GM12878 (cell line): ENCODE data around the gene ZDBF2. TPM values are rescaled to one million over a fixed set of nuclear protein-coding genes. Genes with fewer than 3 reads are reported as not detected.
"Not testable (repeated sequence)": the region's sequence is repeated elsewhere in the genome, so short reads cannot be mapped to it uniquely, and the experiment has no call there.

Experiments
- ATAC-seq: fragments of 200-7000 bp; cut with Tn5 transposase; 3 replicates; pipeline ENCODE4 v1.9.1; 2020; ENCODE audit warnings: mild to moderate bottlenecking, moderate library complexity
- BruUV-seq: library from RNA; stranded (reverse); fragments of 400-500 nt; replicated peaks from 2 replicates; lab custom pipeline; 2021; lab: Mats Ljungman, UMichigan
- CTCF ChIA-PET: fragments of 300-600 bp; sonication (Branson Sonifier 250); formaldehyde crosslinking; extraction: SDS; loops from one replicate; lab custom pipeline; 2021; ENCODE audit warnings: inconsistent platforms; lab: Yijun Ruan, JAX
- POLR2A ChIA-PET: fragments of 350-600 bp; formaldehyde crosslinking; extraction: SDS; loops from one replicate; lab custom pipeline; 2021; ENCODE audit warnings: inconsistent platforms; lab: Charles Lee
- RAD21 ChIA-PET: fragments of 300-600 bp; sonication (Branson Sonifier 250); formaldehyde crosslinking; loops from one replicate; lab custom pipeline; 2023; ENCODE audit warnings: antibody characterized with exemption; ENCODE audit not compliant: unreplicated experiment; lab: Charles Lee
- SMC1A ChIA-PET: fragments of 300-600 bp; sonication (Branson Sonifier 250); formaldehyde crosslinking; loops from one replicate; lab custom pipeline; 2023; ENCODE audit not compliant: unreplicated experiment, uncharacterized antibody; lab: Charles Lee
- DNase-seq: peaks from one replicate; pipeline ENCODE4 v3.0.0-alpha.2; 2011; ENCODE audit warnings: low read depth, low spot score
- FAIRE-seq: peaks from 3 replicates; lab custom pipeline; 2011; peaks lifted over from hg19 to GRCh38; lab: Jason Lieb, UNC
- H2AFZ ChIP-seq: 2 replicates; pipeline ENCODE4 v1.6.0; 2011; ENCODE audit warnings: low read depth, low read length, control low read depth; ENCODE audit not compliant: control insufficient read depth
- H3K27ac ChIP-seq: 2 replicates; pipeline ENCODE4 v1.5.1; 2011; ENCODE audit warnings: control low read depth; ENCODE audit not compliant: control insufficient read depth, insufficient read depth
- H3K27me3 ChIP-seq, 2 experiments: replicated peaks in 1 of 2; 2 replicates each; pipeline versions ENCODE4 v1.6.0 to v1.6.1; 2011; ENCODE audit warnings: low read length in 1 of 2; ENCODE audit not compliant: control insufficient read depth in 2 of 2, insufficient read depth in 2 of 2
- H3K36me3 ChIP-seq, 2 experiments: 2 replicates each; pipeline ENCODE4 v1.5.1; 2011; ENCODE audit warnings: low read length in 1 of 2; ENCODE audit not compliant: control insufficient read depth in 2 of 2, insufficient read depth in 2 of 2
- H3K4me1 ChIP-seq: 2 replicates; pipeline ENCODE4 v1.6.1; 2011; ENCODE audit warnings: mild to moderate bottlenecking, low read length, moderate library complexity, mixed read lengths; ENCODE audit not compliant: control insufficient read depth, insufficient read depth
- H3K4me2 ChIP-seq: 2 replicates; pipeline ENCODE4 v1.6.0; 2011; ENCODE audit warnings: control low read depth; ENCODE audit not compliant: control insufficient read depth, insufficient read depth
- H3K4me3 ChIP-seq: fragments of 200-600 bp; sonication (generic); 2 replicates; pipeline ENCODE4 v1.5.1; 2016
- H3K79me2 ChIP-seq: 2 replicates; pipeline ENCODE4 v1.6.0; 2011; ENCODE audit warnings: low read length; ENCODE audit not compliant: control insufficient read depth, insufficient read depth
- H3K9ac ChIP-seq: 2 replicates; pipeline ENCODE4 v1.8.0; 2011; ENCODE audit warnings: low read length, control low read depth, mixed read lengths; ENCODE audit not compliant: control insufficient read depth, insufficient read depth
- H3K9me3 ChIP-seq: replicated peaks from 3 replicates; pipeline ENCODE4 v1.5.1; 2011; ENCODE audit warnings: mild to moderate bottlenecking, low read length; ENCODE audit not compliant: control insufficient read depth, insufficient read depth
- H4K20me1 ChIP-seq: 2 replicates; pipeline ENCODE4 v1.6.0; 2011; ENCODE audit not compliant: control insufficient read depth, insufficient read depth
- CBX5 ChIP-seq: sonication (generic); IDR thresholded peaks from 2 replicates; pipeline ENCODE4 v1.6.1; 2016; ENCODE audit warnings: low read depth, moderate library complexity, mild to moderate bottlenecking, inconsistent platforms
- CHD2 ChIP-seq: IDR thresholded peaks from 2 replicates; pipeline ENCODE4 v1.6.1; 2011; ENCODE audit warnings: low read depth, low read length, improper control_type of control experiment, borderline replicate concordance
- GATAD2B ChIP-seq: fragments of 450-650 bp; conservative IDR thresholded peaks from 2 replicates; pipeline ENCODE4 v1.6.1; 2017; ENCODE audit warnings: low read depth, mild to moderate bottlenecking, moderate library complexity
- HDAC2 ChIP-seq: fragments of 200-600 bp; sonication (generic); IDR thresholded peaks from 2 replicates; pipeline ENCODE4 v1.6.1; 2017
- LARP7 ChIP-seq: fragments of 450-650 bp; IDR thresholded peaks from 2 replicates; pipeline ENCODE4 v1.6.1; 2017; ENCODE audit warnings: mild to moderate bottlenecking
- NFYA ChIP-seq: IDR thresholded peaks from 2 replicates; pipeline ENCODE4 v1.6.1; 2011; ENCODE audit warnings: low read depth, mild to moderate bottlenecking, low read length, improper control_type of control experiment, borderline replicate concordance
- NRF1 ChIP-seq: conservative IDR thresholded peaks from 2 replicates; pipeline ENCODE4 v1.6.1; 2011; ENCODE audit warnings: mild to moderate bottlenecking, low read depth, low read length, improper control_type of control experiment
- PAX8 ChIP-seq: fragments of 450-650 bp; IDR thresholded peaks from 2 replicates; pipeline ENCODE4 v1.6.1; 2017; ENCODE audit warnings: mild to moderate bottlenecking, moderate library complexity
- POLR2AphosphoS5 ChIP-seq: IDR thresholded peaks from 2 replicates; pipeline ENCODE4 v1.6.1; 2011; ENCODE audit warnings: mild to moderate bottlenecking, low read length, inconsistent platforms
- POU2F2 ChIP-seq: IDR thresholded peaks from 3 replicates; pipeline ENCODE4 v1.6.1; 2011; ENCODE audit warnings: low read depth, mild to moderate bottlenecking, low read length, borderline replicate concordance
- RB1 ChIP-seq: fragments of 450-650 bp; formaldehyde crosslinking; IDR thresholded peaks from 2 replicates; pipeline ENCODE4 v1.6.1; 2017; ENCODE audit warnings: mild to moderate bottlenecking, borderline replicate concordance
- WGBS: methylation state at CpG from one replicate; pipeline ENCODE4 v1.1.6; 2016; ENCODE audit warnings: low lambda C conversion rate; ENCODE audit not compliant: insufficient replicate concordance, insufficient coverage; ENCODE audit errors: missing lambda C conversion rate; 5-methylcytosine and 5-hydroxymethylcytosine counted together
- in situ Hi-C: fragments of 300-500 bp; cut with MboI; formaldehyde crosslinking; loops from 9 replicates; pipeline ENCODE4 v1.14.3; 2018; ENCODE audit warnings: mixed read lengths
- intact Hi-C: fragments of 100-400 bp; cut with micrococcal nuclease; formaldehyde crosslinking; loops from one replicate; pipeline ENCODE4 v1.14.2; 2022; ENCODE audit not compliant: unreplicated experiment
- polyA plus RNA-seq, 11 experiments: library from polyadenylated mRNA; depleted of rRNA in 4 of 11; unstranded in 6 of 11; stranded (reverse) in 5 of 11; fragments of >200 nt; fragmentation: Nextera tagmentation in 4 of 11; fragmentation: Illumina TruSeq in 1 of 11; extraction: Ambion mirVana in 4 of 11; extraction: Trizol in 1 of 11; gene quantifications; 1 replicate in 1 of 11; 2 replicates in 10 of 11; pipeline versions ENCODE4 v1.2.1 to v1.2.3, GENCODE V29; 2011 to 2016; ENCODE audit warnings: inconsistent platforms in 2 of 11, missing spikeins in 2 of 11, low read depth in 1 of 11
- total RNA-seq, 4 experiments: library from RNA; depleted of rRNA in 3 of 4; stranded (reverse); fragments of >200 nt in 3 of 4; fragmentation: Illumina TruSeq in 1 of 4; extraction: Trizol in 1 of 4; gene quantifications; 2 replicates each; pipeline versions ENCODE4 v1.2.1 to v1.2.3, GENCODE V29; 2013 to 2021
- TF ChIP-seq, protein P1 (sequence below): fragments of 450-650 bp; IDR thresholded peaks from 2 replicates; pipeline ENCODE4 v1.6.1; 2016; ENCODE audit warnings: mild to moderate bottlenecking
- TF ChIP-seq, protein P2 (sequence below): IDR thresholded peaks from 2 replicates; pipeline ENCODE4 v1.6.1; 2011; ENCODE audit warnings: low read depth, mild to moderate bottlenecking, low read length, moderate library complexity, borderline replicate concordance; ENCODE audit errors: extremely low read depth
- TF ChIP-seq, protein P3 (sequence below): fragments of 450-650 bp; formaldehyde crosslinking; IDR thresholded peaks from 2 replicates; pipeline ENCODE4 v1.4.0; 2022; ENCODE audit warnings: mild to moderate bottlenecking, moderate library complexity

ZDBF2 gene
- total and polyA plus RNA-seq, 10 of the 15 experiments (the other 5 are each of a cell fraction or from before 2014, with no cell fraction given): 0.60 to 21.1 (median 4.2) TPM

DNA sequence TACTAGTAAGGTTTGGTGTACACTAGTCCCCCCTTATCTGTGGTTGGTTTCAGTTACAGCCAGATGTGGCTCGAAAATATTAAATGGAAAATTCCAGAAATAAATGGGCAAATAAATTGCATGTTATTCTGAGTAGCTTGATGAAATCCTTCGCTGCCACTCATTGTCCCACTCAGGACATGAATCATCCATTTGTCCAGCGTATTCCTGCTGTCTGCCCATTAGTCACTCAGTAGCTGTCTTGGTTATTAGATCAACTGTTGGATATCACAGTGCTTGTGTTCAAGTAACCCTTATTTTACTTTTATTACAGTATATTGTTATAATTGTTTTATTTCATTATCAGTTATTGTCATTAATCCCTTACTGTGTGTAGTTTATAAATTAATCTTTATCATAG, 21.7 kb downstream of the ZDBF2 start:
- intact Hi-C loops (no loop called here), in situ Hi-C loops (no loop called here)
- Histone ChIP-seq H2AFZ (no peak overlapping the region), H3K4me1 (no peaks in the 10 kb centered on the region), H3K4me2 (no peak overlapping the region), H3K79me2 (no peaks in the 10 kb centered on the region), H3K36me3 (peaks cover 0 to 3% of the 10 kb centered on the region in 2 experiments; a peak in 1 of 4 replicates), H4K20me1 (no peaks in the 10 kb centered on the region), H3K9ac (no peak overlapping the region), H3K27me3 (no peaks in the 10 kb centered on the region), H3K4me3 (no peak overlapping the region), H3K27ac (no peak overlapping the region), H3K9me3 (no peaks in the 10 kb centered on the region)
- DNase-seq (no peak), FAIRE-seq (no peak), ATAC-seq (no peak)
- ChIA-PET RAD21 (no interaction called here), SMC1A (no interaction called here), CTCF (no interaction called here), POLR2A (no interaction called here)
- TF ChIP-seq RB1 (no peak), POU2F2 (no peak), LARP7 (no peak), POLR2AphosphoS5 (no peak), CBX5 (no peak), PAX8 (no peak), NFYA (no peak), HDAC2 (no peak), GATAD2B (no peak), NRF1 (no peak), CHD2 (no peak)
- TF ChIP-seq, protein P1, sequence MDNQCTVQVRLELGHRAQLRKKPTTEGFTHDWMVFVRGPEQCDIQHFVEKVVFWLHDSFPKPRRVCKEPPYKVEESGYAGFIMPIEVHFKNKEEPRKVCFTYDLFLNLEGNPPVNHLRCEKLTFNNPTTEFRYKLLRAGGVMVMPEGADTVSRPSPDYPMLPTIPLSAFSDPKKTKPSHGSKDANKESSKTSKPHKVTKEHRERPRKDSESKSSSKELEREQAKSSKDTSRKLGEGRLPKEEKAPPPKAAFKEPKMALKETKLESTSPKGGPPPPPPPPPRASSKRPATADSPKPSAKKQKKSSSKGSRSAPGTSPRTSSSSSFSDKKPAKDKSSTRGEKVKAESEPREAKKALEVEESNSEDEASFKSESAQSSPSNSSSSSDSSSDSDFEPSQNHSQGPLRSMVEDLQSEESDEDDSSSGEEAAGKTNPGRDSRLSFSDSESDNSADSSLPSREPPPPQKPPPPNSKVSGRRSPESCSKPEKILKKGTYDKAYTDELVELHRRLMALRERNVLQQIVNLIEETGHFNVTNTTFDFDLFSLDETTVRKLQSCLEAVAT: no peak
- TF ChIP-seq, protein P2, sequence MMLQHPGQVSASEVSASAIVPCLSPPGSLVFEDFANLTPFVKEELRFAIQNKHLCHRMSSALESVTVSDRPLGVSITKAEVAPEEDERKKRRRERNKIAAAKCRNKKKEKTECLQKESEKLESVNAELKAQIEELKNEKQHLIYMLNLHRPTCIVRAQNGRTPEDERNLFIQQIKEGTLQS: no peak
- TF ChIP-seq, protein P3, sequence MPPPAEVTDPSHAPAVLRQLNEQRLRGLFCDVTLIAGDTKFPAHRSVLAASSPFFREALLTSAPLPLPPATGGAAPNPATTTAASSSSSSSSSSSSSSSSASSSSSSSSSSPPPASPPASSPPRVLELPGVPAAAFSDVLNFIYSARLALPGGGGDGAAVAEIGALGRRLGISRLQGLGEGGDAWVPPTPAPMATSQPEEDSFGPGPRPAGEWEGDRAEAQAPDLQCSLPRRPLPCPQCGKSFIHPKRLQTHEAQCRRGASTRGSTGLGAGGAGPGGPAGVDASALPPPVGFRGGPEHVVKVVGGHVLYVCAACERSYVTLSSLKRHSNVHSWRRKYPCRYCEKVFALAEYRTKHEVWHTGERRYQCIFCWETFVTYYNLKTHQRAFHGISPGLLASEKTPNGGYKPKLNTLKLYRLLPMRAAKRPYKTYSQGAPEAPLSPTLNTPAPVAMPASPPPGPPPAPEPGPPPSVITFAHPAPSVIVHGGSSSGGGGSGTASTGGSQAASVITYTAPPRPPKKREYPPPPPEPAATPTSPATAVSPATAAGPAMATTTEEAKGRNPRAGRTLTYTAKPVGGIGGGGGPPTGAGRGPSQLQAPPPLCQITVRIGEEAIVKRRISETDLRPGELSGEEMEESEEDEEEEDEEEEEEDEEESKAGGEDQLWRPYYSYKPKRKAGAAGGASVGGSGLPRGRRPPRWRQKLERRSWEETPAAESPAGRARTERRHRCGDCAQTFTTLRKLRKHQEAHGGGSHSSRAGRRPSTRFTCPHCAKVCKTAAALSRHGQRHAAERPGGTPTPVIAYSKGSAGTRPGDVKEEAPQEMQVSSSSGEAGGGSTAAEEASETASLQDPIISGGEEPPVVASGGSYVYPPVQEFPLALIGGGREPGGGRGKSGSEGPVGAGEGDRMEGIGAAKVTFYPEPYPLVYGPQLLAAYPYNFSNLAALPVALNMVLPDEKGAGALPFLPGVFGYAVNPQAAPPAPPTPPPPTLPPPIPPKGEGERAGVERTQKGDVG (CRISPR knock-in tag): no peak
- no TSS peak for BruUV-seq
- WGBS: 42% methylated on average over 3 of the region's 3 CpGs

DNA sequence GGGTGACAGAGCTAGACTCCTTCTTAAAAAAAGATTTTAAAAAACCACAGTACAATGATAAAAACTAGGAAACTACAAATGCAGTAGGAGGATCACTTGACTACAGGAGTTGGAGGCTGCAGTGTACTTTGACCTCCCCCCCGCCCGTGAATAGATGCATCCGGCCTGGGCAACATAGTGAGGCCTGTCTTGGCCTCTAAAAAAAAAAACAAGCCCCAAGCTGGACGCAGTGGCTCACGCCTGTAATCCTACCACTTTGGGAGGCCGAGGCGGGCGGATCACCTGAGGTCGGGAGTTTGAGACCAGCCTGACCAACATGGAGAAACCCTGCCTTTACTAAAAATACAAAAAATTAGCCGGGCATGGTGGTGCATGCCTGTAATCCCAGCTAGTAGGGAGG, 25.1 kb downstream of the ZDBF2 start:
- SMC1A ChIA-PET, H3K4me2 ChIP-seq, intact Hi-C loops, CTCF ChIA-PET, H3K9me3 ChIP-seq, H3K4me1 ChIP-seq, FAIRE-seq, H3K79me2 ChIP-seq, H3K27me3 ChIP-seq, RAD21 ChIA-PET, in situ Hi-C loops, POLR2A ChIA-PET, H2AFZ ChIP-seq, H3K27ac ChIP-seq, H3K9ac ChIP-seq, H3K36me3 ChIP-seq, DNase-seq, BruUV-seq, H4K20me1 ChIP-seq, H3K4me3 ChIP-seq, ATAC-seq: not testable (repeated sequence)
- 72% methylated on average over 10 of the region's 10 CpGs for WGBS
